Glomerular visceral epithelial cell (primary cell): Measurements from ENCODE around the gene COL4A2.

Experiments
- DNase-seq: peaks from one replicate; pipeline ENCODE4 v3.0.0-alpha.2; 2016; ENCODE audit errors: extremely low spot score

The COL4A2 gene

GRCh38 chr13:110419381-110419791, 112.3 kb downstream of the COL4A2 start:
- peak; percentile 92 for DNase-seq

- no peak for DNase-seq
Measured at GRCh38 chr13:110419946-110420345, 112.9 kb downstream of the COL4A2 start.

GRCh38 chr13:110420626-110421025, 113.5 kb downstream of the COL4A2 start:
- DNase-seq = no peak

GRCh38 chr13:110421061-110421460, 114.0 kb downstream of the COL4A2 start:
- no peak for DNase-seq

GRCh38 chr13:110421696-110422385, 114.8 kb downstream of the COL4A2 start:
- DNase-seq = peak; percentile 86

GRCh38 chr13:110422913-110423688, 116.0 kb downstream of the COL4A2 start:
- peak; percentile 62 for DNase-seq

GRCh38 chr13:110423689-110424302, 116.7 kb downstream of the COL4A2 start:
- no peak for DNase-seq

GRCh38 chr13:110424569-110425443, 117.7 kb downstream of the COL4A2 start:
- no peak for DNase-seq

GRCh38 chr13:110425444-110425780, 118.3 kb downstream of the COL4A2 start:
- no peak for DNase-seq

GRCh38 chr13:110426735-110427134, 119.7 kb downstream of the COL4A2 start:
- DNase-seq = no peak

GRCh38 chr13:110428313-110428712, 121.2 kb downstream of the COL4A2 start:
- DNase-seq = no peak

GRCh38 chr13:110430391-110431336, 123.6 kb downstream of the COL4A2 start:
- DNase-seq = no peak

- no peak for DNase-seq
Measured at GRCh38 chr13:110431425-110432294, 124.6 kb downstream of the COL4A2 start.

GRCh38 chr13:110432522-110432921, 125.4 kb downstream of the COL4A2 start:
- no peak for DNase-seq

GRCh38 chr13:110433014-110433413, 125.9 kb downstream of the COL4A2 start:
- no peak for DNase-seq

GRCh38 chr13:110434629-110435028, 127.5 kb downstream of the COL4A2 start:
- DNase-seq = no peak

GRCh38 chr13:110435331-110435730, 128.2 kb downstream of the COL4A2 start:
- DNase-seq = no peak

GRCh38 chr13:110436276-110436675, 129.2 kb downstream of the COL4A2 start:
- DNase-seq = no peak

- DNase-seq = no peak
Measured at GRCh38 chr13:110436786-110437370, 129.8 kb downstream of the COL4A2 start.
